ENCODE measurements around the gene FGD3.

FGD3 gene

DNA sequence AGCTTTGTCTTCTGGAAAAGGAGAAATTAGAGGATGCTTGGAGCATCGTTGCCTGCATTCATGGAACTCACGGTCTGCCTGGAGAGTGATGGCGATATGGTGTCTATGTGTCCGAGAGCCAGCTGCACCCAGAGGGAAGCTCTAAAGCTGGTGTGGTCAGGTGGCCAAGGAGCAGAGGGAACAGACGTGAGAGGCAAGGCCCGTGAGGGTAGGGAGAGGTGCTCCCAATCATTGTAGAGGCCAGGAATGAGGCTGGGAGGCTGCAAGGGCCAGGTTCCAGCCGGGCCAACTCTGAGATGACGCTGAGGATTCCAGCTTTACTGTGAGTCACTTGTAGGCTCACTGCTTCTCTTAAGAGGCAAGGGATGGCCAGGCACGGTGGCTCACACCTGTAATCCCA is 7.6 kb downstream of the FGD3 start:
- no peak for DNase-seq (ENCODE audit: low read depth in 2 of 2)

DNA sequence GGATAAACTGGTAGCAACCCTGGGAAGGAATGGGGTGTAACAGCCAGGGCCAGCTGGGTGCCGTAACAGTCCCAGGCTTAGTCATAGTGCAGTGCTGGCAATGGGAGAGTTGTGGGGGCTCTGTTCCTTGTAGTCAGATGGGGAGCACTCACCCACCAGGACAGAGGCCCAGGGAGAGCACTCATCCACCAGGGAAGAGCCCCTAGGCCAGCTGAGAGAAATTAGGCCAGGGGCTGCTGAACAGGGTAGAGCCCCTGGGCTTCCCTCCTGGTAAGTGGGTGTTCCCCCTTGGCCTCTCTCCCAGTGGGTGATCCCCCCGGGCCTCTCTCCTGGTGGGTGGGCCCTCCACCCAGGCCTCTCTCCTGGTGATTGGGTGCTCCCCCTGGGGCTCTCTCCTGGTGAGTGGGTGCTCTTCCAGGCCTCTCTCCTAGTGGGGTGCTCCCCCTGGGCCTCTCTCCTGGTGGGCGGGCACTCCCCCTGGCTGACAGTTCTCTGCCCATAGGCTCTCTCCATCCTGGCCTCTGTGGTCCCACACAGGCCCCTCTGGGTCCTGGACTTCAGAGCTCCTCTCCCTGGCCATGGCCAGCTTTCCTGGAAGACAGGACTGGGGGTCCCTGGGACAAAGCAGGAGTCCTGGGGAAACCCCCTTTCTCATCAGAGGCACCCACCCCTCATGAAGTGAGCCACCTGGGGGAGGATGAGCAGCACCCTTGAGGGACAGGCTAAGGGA is 13.4 kb downstream of the FGD3 start:
- DNase-seq (ENCODE audit: low read depth in 2 of 2) = no peak

DNA sequence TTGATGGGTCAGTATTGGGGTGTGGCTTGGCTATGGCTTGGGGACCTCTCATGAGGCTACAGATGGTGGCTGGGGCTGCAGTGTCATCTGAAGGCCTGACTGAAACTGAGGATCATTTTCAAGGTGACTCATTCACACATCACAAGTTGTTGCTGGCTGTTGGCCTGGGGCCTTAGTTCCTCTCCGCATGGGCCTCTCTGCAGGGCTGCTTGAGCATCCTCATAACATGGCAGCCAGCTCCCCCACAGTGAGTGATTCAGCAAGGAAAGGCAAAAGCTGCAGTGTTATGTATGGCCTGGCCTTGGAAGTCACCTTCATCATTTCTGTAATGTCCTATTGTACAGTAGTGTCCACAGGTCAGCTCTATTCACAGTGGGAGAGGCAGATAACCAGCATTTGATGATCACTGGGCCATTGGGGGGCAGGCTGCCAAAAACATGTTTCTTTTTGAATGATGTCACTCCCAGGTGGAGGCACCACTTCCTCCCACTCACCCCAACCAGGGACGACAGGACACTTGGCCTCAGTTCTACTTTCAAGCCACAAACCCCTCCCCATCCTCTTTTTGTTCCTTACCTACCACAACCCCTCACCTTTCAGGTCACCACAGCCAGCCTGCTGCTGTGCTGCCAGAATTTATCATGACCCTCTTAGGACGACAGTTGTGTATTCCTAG is 14.4 kb downstream of the FGD3 start:
- DNase-seq (ENCODE audit: low read depth in 2 of 2) = no peak

DNA sequence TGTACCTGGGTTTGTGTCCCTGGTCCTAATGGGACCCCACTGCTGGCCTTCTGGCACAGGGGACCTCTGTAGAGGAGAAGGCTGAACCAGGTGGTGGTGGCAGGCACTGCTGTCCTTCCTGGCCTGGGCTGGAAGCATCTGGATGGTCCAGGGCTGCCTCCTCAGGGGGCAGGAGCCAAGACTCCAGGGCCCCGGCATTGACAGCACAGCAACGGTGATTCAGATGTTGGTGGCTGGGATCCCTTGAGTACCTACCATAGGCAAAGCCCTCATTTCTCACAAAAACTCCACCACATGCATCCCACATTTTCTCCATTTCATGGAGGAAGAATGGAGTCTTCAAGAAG is 15.0 kb downstream of the FGD3 start:
- DNase-seq (ENCODE audit: low read depth in 2 of 2) = no peak

DNA sequence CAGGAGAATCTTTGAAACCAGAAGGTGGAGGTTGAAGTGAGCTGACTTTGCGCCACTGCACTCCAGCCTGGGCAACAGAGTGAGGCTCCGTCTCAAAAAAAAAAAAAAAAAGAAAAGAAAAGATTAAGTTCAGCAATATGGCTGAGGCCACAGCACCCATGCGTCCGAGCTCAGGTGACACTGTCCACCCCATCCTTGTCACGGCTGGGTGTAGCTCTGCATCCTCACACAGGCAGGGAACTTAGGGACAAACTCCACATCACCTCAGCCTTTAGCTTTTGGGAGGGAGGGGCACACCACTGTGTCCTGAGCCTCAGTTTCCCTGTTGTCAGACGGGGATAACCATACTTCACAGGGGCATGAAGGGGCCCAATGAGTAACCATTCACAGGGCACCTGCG is 15.5 kb downstream of the FGD3 start:
- DNase-seq (ENCODE audit: low read depth in 2 of 2) = no peak

DNA sequence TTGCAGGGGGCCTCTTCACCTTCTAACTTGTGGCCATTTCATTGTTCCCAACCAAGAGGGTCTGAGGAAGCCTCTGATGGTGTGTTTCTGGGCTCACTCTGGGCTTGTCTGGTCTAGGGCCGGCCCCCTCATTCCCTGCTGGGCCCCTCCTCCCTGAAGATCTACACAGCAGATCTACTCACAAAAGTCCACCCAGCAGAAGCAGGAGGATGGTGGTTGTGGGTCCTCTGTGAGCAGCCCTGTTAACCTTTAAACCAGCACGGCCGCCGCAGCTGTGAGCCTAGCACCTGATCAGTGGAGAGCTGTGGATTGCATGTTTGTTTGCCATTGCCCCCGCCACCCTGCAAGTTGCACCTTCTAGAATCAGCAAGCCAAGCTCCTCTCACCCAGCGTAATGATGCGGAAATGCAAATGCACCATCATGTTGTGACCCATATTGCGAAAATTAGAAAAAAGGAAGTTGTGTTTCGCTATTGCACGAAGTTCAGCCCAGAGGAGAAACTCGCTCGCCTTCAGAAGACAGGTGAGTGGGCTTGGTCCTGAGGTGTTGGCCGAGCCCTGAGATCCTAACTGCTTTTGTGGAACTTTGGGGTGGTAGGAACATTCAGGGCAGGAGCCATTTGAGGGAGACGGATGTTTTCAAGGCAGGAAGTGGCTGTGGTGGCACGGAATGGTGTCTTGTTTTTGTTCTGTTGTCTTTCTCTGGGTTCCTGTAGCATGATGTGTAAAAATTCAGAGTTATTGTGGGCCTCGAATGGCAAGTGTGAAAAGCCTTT is 16.7 kb downstream of the FGD3 start:
- DNase-seq (ENCODE audit: low read depth in 2 of 2) = peak; percentile 57 to 62

DNA sequence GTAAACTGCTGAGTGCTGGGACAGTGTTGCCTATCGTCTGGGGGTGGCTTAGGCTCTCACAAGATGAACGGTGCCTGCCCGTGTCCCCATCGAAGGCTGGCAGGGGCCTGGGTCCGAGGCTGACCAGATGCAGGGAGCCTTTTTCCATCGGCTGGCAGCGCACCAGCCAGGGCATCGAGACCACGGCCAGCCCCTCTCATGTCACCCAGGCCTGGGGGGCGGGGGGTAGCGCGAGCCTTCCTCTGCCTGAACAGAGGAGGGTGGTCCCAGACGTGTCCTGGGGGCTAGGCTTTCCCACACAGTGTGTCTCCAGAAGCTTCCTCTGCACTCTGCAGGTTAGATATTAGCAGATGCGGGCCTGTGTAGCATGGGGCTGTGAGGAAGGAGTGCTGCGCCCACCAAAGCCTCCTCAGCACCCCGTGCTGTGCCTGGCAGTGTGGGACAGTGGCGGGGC is 17.3 kb downstream of the FGD3 start:
- no peak for DNase-seq (ENCODE audit: low read depth in 2 of 2)

DNA sequence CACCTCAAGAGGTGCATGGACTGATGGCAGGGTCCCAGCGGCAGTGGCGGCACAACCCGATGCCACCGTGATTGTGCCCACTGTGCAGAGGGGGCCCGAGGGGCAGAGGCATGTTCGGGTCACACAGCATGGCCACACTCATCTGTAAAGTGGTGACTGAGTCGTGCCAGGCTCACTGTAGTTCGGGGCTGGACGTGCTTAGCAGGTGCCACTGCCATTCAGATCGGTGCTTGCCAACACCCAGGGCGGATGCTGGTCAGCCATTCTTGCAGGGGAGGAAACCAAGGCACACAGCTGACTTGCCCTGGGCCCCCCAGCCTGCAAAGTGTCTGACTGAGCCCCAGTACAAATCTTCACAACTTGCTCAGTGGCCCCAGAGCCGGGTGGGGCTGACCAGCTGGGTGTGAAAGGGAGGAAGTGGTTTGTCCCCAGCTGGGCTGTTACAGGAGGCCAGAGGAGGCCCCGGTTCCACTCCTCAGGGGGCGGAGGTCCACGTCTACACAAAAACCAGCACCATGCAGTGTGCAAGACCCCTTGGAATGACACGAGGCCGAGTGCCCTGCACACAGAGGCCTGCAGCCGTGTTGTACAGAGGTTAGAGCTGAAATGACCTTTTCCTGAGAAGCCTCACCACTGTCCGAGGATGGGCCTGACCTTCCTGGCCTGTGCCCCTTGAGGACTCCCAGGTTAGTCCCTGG is 17.9 kb downstream of the FGD3 start:
- peak in 1 of 2 donors; percentile 38 for DNase-seq (ENCODE audit: low read depth in 2 of 2)

DNA sequence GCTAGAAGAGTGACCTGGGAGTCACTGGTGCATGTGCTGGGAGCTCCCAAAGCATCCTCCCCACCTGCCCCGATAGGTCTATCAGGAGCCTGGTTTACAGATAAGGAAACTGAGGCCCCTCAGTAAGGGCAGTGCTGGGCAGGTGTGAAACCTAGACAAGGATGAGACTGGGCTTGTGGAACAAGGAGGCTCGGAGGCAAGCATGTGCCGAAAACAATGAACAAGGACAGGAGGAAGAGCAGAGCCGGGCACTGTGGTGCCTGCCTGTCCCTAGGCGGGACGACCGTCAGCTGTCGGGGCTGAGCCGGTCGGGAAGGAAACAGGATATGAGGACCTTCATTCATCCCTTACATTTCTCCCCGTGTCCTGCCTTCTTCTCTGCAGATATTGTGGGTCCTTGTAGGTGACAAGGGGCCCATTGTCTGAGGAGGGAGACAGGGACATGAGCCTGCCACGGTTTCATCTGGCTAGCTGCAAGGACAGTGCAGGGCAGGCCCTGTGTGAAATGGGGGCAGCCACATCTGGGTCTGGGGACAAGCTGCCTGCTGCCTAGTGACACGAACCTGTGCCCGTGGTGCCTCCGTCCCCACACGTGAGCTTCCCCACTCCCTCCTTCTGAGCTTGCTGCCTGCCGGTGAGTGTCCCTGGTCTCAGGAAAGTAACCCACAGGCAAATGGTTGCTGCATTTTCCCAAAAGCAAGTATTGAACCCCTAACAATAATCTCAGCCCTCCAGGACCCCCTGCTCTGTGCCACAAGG is 18.6 kb downstream of the FGD3 start:
- no peak for DNase-seq (ENCODE audit: low read depth in 2 of 2)

DNA sequence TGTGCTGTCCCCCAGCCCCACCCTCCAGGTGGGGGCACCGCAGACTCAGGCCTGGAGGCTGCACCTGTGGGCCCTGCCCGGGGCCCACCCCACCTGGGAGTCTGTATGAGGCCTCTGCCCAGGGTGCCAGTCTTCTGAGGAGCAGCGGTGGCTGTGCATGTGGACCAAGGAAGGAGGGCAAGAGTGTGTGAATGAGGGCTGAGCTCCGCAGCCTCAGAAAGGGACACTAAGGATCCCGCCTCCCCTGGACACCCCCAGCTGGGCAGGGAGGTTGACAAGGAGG is 19.1 kb downstream of the FGD3 start:
- no peak for DNase-seq (ENCODE audit: low read depth in 2 of 2)

DNA sequence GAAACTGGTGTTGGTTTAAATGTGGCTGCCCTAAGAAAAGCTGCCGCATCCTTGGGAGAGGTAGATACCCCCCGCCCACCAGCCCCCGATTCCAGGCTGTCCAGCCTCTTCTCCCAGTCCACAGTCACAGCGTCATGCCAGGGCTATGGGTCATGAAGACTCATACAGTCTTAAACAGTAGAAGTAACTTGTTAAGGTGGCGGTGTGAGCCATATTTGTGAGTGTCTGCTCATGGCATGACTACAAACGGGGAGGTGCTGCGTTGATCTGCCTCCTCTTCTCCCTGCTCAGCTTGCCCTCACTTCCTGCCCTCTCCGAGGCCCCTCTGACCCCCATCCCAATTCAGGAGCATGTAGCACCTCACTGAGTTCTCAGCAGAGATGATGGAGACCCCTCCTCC is 20.8 kb downstream of the FGD3 start:
- DNase-seq (ENCODE audit: low read depth in 2 of 2) = no peak

DNA sequence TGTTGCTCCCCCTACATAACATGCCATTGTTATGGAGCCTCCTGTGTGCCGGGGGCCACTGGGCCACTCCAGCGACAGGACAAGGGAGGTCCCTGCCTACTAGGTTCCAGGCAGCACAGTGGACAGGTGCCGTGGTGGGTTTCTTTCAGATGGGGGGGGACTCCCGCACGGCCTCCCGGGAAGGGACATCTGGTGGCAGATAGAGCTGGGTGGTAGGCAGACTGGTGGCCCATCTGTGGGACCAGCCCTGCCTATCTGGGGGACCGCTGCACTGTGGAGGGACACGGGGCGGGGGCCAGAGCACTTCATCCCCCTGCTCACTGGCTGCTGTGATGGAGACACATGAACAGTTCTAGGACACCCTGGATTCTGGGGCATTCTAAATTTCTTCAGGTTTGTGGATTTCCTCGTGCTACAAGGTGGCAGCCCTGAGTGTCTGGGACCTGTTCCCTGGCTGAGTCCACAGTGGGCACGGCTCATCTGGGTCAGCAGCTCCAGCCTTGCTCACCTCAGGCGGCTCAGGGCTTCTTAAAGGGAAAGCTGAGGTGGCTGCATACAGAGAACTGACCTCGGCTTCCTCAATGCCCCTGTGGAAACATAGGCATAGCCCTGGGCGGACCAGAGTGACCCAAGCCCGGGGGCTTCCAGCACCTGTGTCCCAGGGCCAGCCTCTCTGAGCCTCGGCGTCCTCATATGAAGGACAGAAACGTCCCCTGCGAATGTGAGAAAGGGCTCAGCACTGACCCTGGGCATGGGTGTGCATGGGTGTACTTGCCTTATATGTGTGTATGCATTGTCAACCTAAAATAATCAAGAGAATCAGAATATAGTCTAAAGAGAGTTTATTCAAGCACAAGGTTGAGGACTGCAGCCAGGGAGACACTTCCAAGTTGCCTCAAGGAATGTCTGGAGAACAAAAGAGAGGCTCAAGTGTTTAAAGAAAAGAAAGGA is 22.5 kb downstream of the FGD3 start:
- DNase-seq (ENCODE audit: low read depth in 2 of 2) = no peak

DNA sequence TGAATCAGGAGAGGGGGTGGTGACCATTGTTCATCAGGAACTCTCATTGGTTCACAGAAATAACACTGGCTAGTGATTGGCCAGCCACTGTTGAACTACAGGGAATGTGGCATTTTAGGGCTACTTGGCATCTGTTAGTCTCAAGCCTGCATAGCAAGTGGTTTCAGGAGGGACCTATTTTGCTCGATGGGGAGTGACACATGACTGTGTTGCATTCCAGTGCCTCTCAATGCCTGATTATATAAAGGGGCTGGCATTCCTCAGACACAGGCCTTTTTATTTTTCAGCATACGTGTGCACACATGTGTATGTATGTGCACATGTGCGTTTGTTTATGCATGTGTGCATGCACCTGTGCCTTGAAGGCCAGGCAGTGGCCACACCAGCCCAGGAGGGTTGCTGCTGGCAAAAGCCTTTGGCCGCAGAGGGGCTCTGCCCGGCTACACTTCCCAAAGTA is 23.2 kb downstream of the FGD3 start:
- no peak for DNase-seq (ENCODE audit: low read depth in 2 of 2)

DNA sequence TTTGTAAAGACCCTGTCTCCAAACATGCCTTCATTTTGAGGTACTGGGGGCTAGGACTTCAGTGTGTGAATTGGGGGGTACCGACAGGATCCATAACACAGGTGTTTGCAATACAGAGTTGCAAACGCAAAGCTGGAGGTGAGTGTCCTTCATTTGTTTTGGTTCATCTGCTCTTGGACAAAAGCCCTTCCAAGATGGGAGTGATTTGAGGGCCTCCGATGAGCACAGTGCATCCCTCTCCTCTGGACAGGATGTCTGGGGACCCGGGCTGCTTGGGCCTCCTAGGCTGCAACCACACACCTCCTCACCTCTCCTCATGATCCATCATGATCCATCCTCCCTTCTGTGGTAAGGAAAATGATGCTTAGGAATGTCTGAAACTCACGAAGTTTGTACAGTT is 23.8 kb downstream of the FGD3 start:
- no peak for DNase-seq (ENCODE audit: low read depth in 2 of 2)

DNA sequence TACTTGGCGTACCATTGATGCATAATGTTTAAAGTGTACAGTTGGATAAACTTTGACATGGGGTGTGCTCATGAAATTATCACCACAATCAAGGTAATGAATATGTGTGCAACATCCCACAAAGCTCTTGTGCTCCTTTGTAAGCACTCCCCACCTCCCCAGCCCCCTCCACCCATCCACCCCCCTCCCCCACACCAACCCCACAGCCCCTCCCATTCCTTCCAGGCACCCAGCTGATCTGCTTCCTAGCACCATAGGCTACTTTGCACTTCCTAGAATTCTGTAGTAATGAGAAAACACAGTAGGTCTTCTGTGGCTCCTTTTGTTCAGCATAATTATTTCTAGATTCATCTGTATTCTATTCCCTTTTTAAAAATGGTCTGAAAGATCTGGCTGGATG is 24.5 kb downstream of the FGD3 start:
- DNase-seq (ENCODE audit: low read depth in 2 of 2) = no peak

DNA sequence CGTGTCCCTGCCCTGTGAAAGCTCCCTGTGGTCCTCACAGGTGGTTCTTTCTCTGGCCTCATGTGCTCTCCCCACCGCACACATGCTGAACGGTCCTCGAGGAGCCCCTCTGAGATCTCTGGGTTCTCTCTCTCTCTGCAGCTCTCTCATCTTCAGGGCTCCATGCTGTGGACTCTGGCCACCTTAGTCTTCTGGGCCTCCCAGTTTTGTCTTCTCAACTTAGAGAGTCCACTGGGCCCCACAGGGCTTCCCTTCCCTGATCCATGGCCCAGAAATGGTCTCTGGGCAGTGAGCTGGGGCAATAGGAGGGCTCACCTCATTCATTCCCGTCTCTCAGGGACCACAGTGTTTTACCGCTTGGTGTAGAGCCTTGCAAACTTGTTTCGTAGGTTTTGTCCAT is 26.4 kb downstream of the FGD3 start:
- no peak for DNase-seq (ENCODE audit: low read depth in 2 of 2)

DNA sequence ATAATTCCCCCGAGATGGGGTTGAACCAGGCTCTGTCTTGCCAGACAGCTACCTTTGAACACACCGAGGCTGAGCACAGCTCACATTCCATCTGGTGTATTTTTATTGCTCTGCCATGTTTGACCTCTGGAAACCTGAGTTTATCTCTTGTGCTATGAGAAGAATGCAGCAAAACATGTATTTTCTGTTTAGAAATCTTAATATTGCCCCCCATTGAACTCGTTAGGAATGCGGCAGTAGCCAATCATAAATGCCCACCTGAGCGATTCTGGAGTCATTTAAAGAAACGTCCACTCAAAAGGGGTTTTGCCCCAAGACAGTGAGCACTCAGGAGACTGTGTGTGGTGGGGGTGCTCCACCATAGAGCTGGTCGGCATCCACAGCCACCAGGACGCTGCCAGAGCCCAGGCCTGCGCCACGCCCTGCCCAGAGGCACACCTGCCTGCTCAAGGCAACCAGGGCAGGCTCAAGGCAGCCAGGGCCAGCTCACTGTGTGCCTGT is 26.9 kb downstream of the FGD3 start:
- DNase-seq (ENCODE audit: low read depth in 2 of 2) = no peak

DNA sequence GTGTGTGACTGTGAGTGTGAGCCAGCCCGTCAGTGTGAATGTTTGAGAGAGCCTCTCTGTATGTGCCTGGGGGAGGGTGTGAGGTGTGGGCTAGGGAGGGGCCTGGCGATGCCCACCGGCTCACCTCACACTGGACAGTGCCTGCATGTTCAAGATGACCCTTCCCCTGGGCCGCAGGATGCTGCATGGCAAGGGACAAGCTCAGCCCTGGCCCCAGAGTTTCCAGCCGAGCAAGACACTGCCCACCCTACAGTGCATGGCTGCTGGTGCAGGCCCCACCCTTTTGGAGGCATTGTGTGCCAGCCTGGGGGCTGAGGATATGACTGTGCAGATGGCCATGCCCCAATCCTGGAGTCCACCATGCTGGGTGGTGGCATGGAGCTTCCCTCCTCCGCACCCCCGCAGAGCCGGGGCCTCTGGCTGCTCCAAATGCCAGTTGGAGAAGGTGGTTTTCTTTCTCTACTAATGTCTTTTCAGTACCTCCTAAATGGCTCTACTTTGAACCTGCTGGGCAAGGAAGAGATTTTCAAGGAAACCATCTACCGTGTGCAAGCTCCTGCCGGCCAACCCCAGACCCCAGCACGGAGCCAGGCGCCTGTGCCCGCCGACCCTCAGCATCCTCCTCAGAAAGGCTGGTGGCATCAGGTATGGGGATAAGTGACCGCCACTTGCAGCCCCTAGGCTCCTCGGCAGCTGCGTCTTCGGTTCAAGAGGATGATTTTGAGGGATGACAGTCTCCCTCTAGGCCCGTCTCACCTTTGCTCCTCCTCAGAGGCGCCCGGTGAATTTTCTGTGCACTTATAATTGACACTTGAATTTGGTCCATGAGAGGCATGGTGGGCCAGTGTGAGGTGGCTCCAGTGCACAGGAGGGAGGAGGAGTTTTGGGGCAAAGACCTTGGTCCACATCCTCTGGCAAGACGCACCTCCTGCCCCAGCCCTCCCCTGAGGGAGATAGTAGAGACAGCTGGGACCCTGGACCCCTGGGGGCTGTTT is 27.7 kb downstream of the FGD3 start:
- no peak for DNase-seq (ENCODE audit: low read depth in 2 of 2)

DNA sequence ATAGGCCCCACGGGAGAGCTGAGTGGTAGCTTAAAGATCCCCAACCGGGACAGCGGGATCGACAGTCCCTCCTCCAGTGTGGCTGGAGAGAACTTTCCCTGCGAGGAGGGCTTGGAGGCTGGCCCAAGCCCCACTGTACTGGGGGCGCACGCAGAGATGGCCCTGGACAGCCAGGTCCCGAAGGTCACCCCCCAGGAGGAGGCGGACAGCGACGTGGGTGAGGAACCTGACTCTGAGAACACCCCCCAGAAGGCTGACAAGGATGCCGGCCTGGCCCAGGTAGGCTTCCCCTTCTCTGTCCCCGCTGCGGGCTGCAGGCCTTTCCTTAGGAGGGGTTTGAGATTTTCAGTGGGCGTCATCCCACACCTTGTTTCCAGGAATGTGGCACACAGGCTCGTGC is 29.1 kb downstream of the FGD3 start:
- DNase-seq (ENCODE audit: low read depth in 2 of 2) = no peak

All from stimulated activated CD8-positive, alpha-beta memory T cell treated with anti-CD3 and anti-CD28 coated beads, Interleukin-7, amount 100 ng/mL, for 4 hours (primary cell).